HTR-8/SVneo (cell line): ENCODE results near the gene DTD1.
A peak's percentile ranks its signal among the peaks of the same experiment; 100 is the strongest.

Experiments used
- DNase-seq: peaks from one replicate; pipeline ENCODE4 v3.0.0; 2011; ENCODE audit warnings: low spot score, mixed read lengths; ENCODE audit not compliant: insufficient read length
- FAIRE-seq: peaks from 2 replicates; lab custom pipeline; 2011; peaks lifted over from hg19 to GRCh38; lab: Jason Lieb, UNC

DTD1 gene

GRCh38 chr20:18692447-18692846 lies 104.6 kb downstream of the DTD1 start:
- DNase-seq (no peak), FAIRE-seq (no peak)

DNA sequence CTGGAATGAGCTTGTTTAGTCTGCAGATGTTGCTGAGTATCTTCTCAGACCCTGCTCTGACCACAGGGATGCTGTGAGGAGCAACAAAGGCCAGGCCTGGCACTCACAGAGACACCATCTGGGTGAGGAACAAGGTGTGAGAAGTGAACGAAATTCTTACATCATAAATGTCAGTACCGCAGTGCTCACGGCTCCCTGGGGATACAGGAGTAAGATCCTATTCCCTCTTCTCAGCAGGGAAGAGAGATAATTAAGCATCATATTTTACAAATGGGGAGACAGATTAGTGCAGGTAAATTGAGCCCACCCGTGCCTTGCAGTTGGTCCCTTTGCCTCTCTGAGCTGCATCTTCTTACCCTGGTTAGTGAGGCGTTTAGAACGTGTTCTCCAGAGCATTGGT lies 106.2 kb downstream of the DTD1 start:
- FAIRE-seq: no peak
- no peak for DNase-seq

GRCh38 chr20:18695175-18695574 lies 107.3 kb downstream of the DTD1 start:
- DNase-seq: no peak
- FAIRE-seq: no peak

GRCh38 chr20:18698735-18699380 lies 111.0 kb downstream of the DTD1 start:
- FAIRE-seq: no peak
- DNase-seq: no peak

GRCh38 chr20:18701969-18702368 lies 114.1 kb downstream of the DTD1 start:
- no peak for FAIRE-seq

GRCh38 chr20:18702736-18703135 lies 114.9 kb downstream of the DTD1 start:
- FAIRE-seq (no peak), DNase-seq (no peak)

More at GRCh38 chr20:18701969-18702368, 114.1 kb downstream of the DTD1 start:
- DNase-seq: no peak

GRCh38 chr20:18705490-18705889 lies 117.6 kb downstream of the DTD1 start:
- DNase-seq (peak; percentile 12), FAIRE-seq (no peak)

DNA sequence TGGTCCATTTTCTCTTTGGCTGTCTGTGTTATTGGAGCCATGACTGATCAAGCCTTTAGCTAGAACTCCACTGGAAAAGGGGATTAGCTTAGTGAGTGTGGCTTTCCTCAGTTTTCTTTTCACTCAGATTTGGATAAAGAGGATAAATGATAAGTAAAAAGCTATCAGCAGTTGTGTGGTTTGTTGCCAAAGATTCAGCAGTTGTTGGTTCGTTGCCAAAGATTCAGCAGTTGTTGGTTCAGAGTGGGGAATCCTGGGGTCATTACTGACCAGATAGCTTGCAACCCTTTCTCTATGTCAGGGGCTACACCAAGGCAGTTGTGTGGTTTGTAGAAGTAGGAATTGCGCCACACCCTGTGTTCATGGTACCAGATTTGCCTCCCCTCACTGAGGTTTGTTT lies 118.1 kb downstream of the DTD1 start:
- DNase-seq: no peak
- no peak for FAIRE-seq

DNA sequence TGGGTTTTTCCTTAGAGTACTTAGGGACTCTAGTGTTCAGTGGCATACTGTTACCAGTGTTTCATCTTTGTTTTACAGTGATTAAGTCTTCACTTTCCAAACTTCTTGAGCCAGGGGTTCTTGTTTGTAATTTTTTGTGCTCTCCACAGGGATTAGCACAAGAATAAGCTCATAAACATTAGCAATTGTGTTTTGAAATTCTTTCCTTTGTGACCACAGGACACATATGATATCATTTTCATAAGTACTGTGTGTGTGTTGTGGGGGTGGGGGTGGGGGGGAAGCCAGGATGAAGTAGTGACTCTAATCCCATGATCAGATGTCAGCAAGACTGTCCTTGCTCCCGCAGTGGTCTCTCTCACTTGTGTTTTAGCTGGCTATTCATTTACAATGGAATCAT lies 124.3 kb downstream of the DTD1 start:
- no peak for DNase-seq

GRCh38 chr20:18712882-18713281 lies 125.0 kb downstream of the DTD1 start:
- no peak for FAIRE-seq
- DNase-seq: no peak

More for the DNA sequence above, 124.3 kb downstream of the DTD1 start:
- FAIRE-seq: no peak

DNA sequence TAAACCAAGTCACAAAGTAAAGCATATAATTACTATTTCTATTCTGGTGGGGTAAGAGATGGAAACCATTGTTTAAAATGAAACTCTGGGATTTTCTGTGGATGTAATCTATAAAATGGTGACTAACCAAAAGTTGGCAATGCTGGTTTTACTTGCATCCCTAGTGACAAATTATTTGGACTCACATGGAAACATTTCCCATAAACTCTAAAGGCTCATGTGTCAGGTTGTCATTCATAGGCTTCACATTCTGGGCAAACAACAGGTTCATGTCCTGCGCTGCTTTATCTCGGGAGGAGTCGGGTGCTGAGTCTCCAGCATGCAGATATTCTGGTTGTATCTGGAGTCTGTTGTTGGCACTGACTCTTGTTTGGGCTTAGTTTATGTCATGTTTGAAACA lies 127.7 kb downstream of the DTD1 start:
- FAIRE-seq: no peak
- DNase-seq: no peak

- DNase-seq: no peak
- FAIRE-seq: no peak
Observed at GRCh38 chr20:18717062-18717461, 129.2 kb downstream of the DTD1 start.

GRCh38 chr20:18718129-18718528 lies 130.3 kb downstream of the DTD1 start:
- no peak for DNase-seq

GRCh38 chr20:18719426-18719825 lies 131.6 kb downstream of the DTD1 start:
- DNase-seq: no peak
- FAIRE-seq: no peak

More at GRCh38 chr20:18718129-18718528, 130.3 kb downstream of the DTD1 start:
- no peak for FAIRE-seq

GRCh38 chr20:18721551-18722115 lies 133.8 kb downstream of the DTD1 start:
- FAIRE-seq: no peak
- no peak for DNase-seq

DNA sequence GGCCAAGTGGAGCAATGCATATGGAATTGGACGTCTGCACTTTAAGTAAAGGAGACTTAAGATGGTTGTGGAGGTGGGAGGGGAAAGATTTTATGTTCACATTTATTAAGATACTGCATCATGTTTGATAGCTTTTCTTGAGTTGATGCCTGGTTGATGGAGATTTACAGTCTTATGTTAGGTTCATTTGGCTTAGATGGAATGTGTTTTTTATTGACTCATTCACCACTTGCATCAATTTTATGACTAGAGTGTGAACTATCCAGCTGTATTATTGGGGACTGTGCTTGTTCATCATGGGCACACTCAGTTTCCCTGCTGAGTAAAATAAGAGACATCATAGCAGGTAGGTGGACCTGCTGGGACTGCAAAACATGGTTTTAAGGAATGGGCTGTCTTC lies 134.5 kb downstream of the DTD1 start:
- FAIRE-seq (no peak), DNase-seq (no peak)

DNA sequence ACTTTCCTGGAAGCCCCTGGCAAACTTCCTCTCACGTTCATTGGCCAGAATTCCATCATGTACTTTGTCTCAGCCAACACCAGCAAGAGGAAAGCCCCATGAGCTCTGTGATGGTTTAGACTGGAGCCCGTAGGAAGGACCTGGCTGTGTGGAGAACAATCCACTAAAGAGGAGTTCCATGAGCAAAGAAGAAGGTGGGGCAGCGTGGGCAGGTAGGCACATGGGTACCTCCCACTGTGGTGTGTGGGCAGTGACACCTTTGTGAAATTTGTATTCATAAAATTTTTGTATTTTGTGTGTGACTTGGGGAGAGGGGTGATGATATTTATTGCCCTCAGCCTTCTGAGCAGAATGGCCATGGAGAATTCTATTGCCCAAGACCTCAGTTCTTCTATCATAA lies 136.2 kb downstream of the DTD1 start:
- no peak for FAIRE-seq

DNA sequence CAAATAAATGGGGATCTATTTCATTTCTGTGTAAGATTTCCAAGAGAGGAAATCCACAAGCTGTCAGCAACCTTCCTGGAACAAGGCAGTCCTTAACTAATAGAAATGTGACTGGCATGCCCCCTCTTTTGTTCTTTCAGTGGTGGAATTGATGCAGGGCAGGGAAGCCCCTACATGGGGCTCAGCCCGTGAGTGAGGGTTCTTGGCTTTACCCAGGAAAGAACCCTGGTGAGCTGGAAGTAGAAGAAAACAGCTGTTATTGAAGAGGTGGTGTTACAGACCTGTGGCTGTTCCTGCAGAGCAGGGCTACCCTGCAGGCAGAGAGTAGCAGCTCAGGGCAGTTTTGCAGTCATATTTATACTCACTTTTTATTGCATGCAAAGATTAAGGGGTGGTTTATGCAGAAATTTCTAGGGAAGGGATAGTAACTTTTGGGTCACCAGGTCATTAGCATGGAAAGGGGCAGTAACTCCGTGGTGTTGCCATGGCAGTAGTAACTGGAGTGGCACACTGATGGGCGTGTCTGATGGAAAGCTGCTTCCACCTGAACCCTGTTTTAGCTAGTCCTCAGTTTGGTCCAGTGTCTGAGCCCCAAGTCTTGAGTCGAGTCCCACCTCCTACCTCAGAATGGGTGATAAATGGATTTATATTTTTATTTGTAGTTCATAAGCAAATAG lies 137.1 kb downstream of the DTD1 start:
- no peak for DNase-seq
- no peak for FAIRE-seq

More for the DNA sequence above, 136.2 kb downstream of the DTD1 start:
- DNase-seq: no peak

DNA sequence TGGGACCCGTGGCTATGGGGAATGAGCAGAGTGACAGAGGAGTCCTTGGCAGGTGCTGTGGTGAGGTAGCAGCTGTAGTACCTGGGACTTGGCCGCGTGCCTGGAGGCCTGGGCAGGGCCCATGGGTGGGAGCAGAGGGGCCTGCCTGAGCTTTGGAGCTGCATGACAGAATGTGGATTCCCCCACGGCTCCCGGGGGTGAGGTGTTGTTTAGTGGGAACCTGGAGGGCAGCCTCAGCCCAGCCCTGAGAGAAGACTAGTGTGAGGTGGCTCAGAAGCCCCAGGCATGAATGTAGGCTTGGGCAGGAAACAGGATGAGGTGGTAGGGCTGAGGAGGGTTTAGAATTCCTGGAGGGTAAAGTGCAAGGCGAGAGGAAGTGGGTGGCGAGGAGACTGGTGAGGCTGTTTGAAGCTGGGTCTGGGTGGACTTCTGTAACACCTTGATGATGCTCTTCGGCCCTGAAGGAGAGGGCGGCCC lies 139.2 kb downstream of the DTD1 start:
- FAIRE-seq (no peak), DNase-seq (no peak)

GRCh38 chr20:18728165-18728869 lies 140.5 kb downstream of the DTD1 start:
- DNase-seq: no peak
- FAIRE-seq: no peak

DNA sequence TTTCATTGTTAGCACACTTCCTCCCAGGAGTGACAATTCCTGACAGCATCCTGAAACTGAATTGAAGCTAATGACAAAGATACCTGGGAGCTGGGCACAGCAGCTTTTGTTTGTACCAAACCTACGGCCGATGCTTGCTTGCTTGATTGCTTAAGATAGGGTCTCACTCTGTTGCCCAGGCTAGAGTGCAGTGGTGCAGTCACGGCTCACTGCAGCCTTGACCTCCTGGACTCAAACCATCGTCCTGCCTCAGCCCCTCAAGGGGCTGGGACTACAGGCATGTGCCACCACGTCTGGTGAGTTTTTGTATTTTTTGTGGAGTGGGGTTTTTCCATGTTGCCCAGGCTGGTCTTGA lies 141.0 kb downstream of the DTD1 start:
- FAIRE-seq (no peak), DNase-seq (no peak)
